Measurements from ENCODE around the gene CHGA. TPM values are rescaled to one million over a fixed set of nuclear protein-coding genes. Genes with fewer than 3 reads are reported as not detected.

CHGA gene
- total and polyA plus RNA-seq, 2 of the 8 experiments (the other 6 are each of a cell fraction or from before 2014, with no cell fraction given): 17.5 to 28.2 TPM

GRCh38 chr14:92963301-92964123, 40.6 kb downstream of the CHGA start (continued):
- TF ChIP-seq RBBP5 (IDR thresholded peaks at IDR 0.05; ENCODE audit: borderline replicate concordance, low read depth, low read length): no peak
- no peak for TF ChIP-seq MAFK (IDR thresholded peaks at IDR 0.05; ENCODE audit: low read depth, low read length)
- no peak for TF ChIP-seq CBX5 (IDR thresholded peaks at IDR 0.05; ENCODE audit: low read depth, low read length)
- no peak for TF ChIP-seq EGR1 (IDR thresholded peaks at IDR 0.05; ENCODE audit: borderline replicate concordance, low read depth, low read length)
- TF ChIP-seq, protein P1, sequence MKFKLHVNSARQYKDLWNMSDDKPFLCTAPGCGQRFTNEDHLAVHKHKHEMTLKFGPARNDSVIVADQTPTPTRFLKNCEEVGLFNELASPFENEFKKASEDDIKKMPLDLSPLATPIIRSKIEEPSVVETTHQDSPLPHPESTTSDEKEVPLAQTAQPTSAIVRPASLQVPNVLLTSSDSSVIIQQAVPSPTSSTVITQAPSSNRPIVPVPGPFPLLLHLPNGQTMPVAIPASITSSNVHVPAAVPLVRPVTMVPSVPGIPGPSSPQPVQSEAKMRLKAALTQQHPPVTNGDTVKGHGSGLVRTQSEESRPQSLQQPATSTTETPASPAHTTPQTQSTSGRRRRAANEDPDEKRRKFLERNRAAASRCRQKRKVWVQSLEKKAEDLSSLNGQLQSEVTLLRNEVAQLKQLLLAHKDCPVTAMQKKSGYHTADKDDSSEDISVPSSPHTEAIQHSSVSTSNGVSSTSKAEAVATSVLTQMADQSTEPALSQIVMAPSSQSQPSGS (IDR thresholded peaks at IDR 0.05; ENCODE audit: low read length): no peak
- TF ChIP-seq CHD1 (IDR thresholded peaks at IDR 0.05; ENCODE audit: low read depth, low read length): no peak
- no peak for TF ChIP-seq TEAD4 (IDR thresholded peaks at IDR 0.05; ENCODE audit: low read depth, low read length)
- no peak for TF ChIP-seq CHD7 (IDR thresholded peaks at IDR 0.05; ENCODE audit: insufficient replicate concordance, low read length)

Data from H1 (cell line).